ENCODE data around the gene JRKL.

Gene JRKL

GRCh38 chr11:96389720-96390487, at the start of gene JRKL, which contains the start of gene CCDC82:
Gene JRKL, plus strand, starts transcription at chr11:96390013. Its CDS starts 637 bp downstream, at chr11:96390650.
Gene CCDC82, minus strand, starts transcription at chr11:96389912. Its CDS starts 5,165 bp downstream, at chr11:96384747.
- H3K4me1 Mint-ChIP-seq (ENCODE audit: low read depth) = peaks cover 68% of the 10 kb centered on the region
- H3K4me3 Mint-ChIP-seq = peak within 1 kb of the TSS; percentile 98
- H3K9me3 Mint-ChIP-seq (ENCODE audit: low read depth) = peaks cover 7% of the 10 kb centered on the region
- H3K27me3 Mint-ChIP-seq = no peaks in the 10 kb centered on the region
- H3K27ac Mint-ChIP-seq = peak within 1 kb of the TSS; percentile 94
- peaks cover 12% of the 10 kb centered on the region for H3K36me3 Mint-ChIP-seq

GRCh38 chr11:96340555-96340885, 49.3 kb upstream of the JRKL start:
- Mint-ChIP-seq H3K27me3 (no peaks in the 10 kb centered on the region), H3K4me1 (ENCODE audit: low read depth) (peaks cover 54% of the 10 kb centered on the region), H3K27ac (peak overlapping the region; percentile 96), H3K9me3 (ENCODE audit: low read depth) (no peaks in the 10 kb centered on the region), H3K36me3 (peaks cover 10% of the 10 kb centered on the region), H3K4me3 (peak overlapping the region; percentile 99)

- H3K4me3 Mint-ChIP-seq = peak overlapping the region; percentile 99
- H3K27ac Mint-ChIP-seq = peak overlapping the region; percentile 96
- H3K9me3 Mint-ChIP-seq (ENCODE audit: low read depth) = no peaks in the 10 kb centered on the region
- H3K4me1 Mint-ChIP-seq (ENCODE audit: low read depth) = peaks cover 45% of the 10 kb centered on the region
- H3K27me3 Mint-ChIP-seq = no peaks in the 10 kb centered on the region
- H3K36me3 Mint-ChIP-seq = peaks cover 6% of the 10 kb centered on the region
Measured at GRCh38 chr11:96341211-96342013, 48.4 kb upstream of the JRKL start.

GRCh38 chr11:96342014-96342960, 47.5 kb upstream of the JRKL start:
- H3K36me3 Mint-ChIP-seq = peaks cover 6% of the 10 kb centered on the region
- no peaks in the 10 kb centered on the region for H3K27me3 Mint-ChIP-seq
- peaks cover 37% of the 10 kb centered on the region for H3K4me1 Mint-ChIP-seq (ENCODE audit: low read depth)
- H3K27ac Mint-ChIP-seq = peak overlapping the region; percentile 96
- peak overlapping the region; percentile 99 for H3K4me3 Mint-ChIP-seq
- H3K9me3 Mint-ChIP-seq (ENCODE audit: low read depth) = no peaks in the 10 kb centered on the region

GRCh38 chr11:96342961-96343711, 46.7 kb upstream of the JRKL start, which contains the start of gene MAML2:
Gene MAML2, minus strand, starts transcription at chr11:96343195. Its CDS starts 1,300 bp downstream, at chr11:96341895.
- Mint-ChIP-seq H3K27me3 (no peaks in the 10 kb centered on the region), H3K4me3 (peak within 1 kb of the TSS; percentile 99), H3K9me3 (ENCODE audit: low read depth) (no peaks in the 10 kb centered on the region), H3K36me3 (peaks cover 6% of the 10 kb centered on the region), H3K27ac (peak within 1 kb of the TSS; percentile 96), H3K4me1 (ENCODE audit: low read depth) (peaks cover 28% of the 10 kb centered on the region)

GRCh38 chr11:96356848-96357247, 33.0 kb upstream of the JRKL start:
- no peak overlapping the region for H3K4me3 Mint-ChIP-seq
- peak overlapping the region; percentile 1 for H3K27ac Mint-ChIP-seq
- H3K9me3 Mint-ChIP-seq (ENCODE audit: low read depth) = no peaks in the 10 kb centered on the region
- peaks cover 25% of the 10 kb centered on the region for H3K36me3 Mint-ChIP-seq
- H3K27me3 Mint-ChIP-seq = no peaks in the 10 kb centered on the region
- peaks cover 33% of the 10 kb centered on the region for H3K4me1 Mint-ChIP-seq (ENCODE audit: low read depth)

GRCh38 chr11:96357794-96358193, 32.0 kb upstream of the JRKL start:
- no peaks in the 10 kb centered on the region for H3K27me3 Mint-ChIP-seq
- peak overlapping the region; percentile 77 for H3K27ac Mint-ChIP-seq
- H3K4me1 Mint-ChIP-seq (ENCODE audit: low read depth) = peaks cover 33% of the 10 kb centered on the region
- no peaks in the 10 kb centered on the region for H3K9me3 Mint-ChIP-seq (ENCODE audit: low read depth)
- H3K36me3 Mint-ChIP-seq = peaks cover 29% of the 10 kb centered on the region
- no peak overlapping the region for H3K4me3 Mint-ChIP-seq

GRCh38 chr11:96358321-96358720, 31.5 kb upstream of the JRKL start:
- Mint-ChIP-seq H3K27ac (peak overlapping the region; percentile 77), H3K9me3 (ENCODE audit: low read depth) (no peaks in the 10 kb centered on the region), H3K4me1 (ENCODE audit: low read depth) (peaks cover 33% of the 10 kb centered on the region), H3K4me3 (peak overlapping the region; percentile 30), H3K27me3 (no peaks in the 10 kb centered on the region), H3K36me3 (peaks cover 29% of the 10 kb centered on the region)

- Mint-ChIP-seq H3K27ac (no peak overlapping the region), H3K27me3 (no peaks in the 10 kb centered on the region), H3K4me3 (no peak overlapping the region), H3K4me1 (ENCODE audit: low read depth) (peaks cover 21% of the 10 kb centered on the region), H3K9me3 (ENCODE audit: low read depth) (no peaks in the 10 kb centered on the region), H3K36me3 (peaks cover 10% of the 10 kb centered on the region)
Measured at GRCh38 chr11:96361778-96362177, 28.0 kb upstream of the JRKL start.

GRCh38 chr11:96365493-96365892, 24.3 kb upstream of the JRKL start:
- Mint-ChIP-seq H3K36me3 (peaks cover 16% of the 10 kb centered on the region), H3K27me3 (no peaks in the 10 kb centered on the region), H3K27ac (no peak overlapping the region), H3K4me1 (ENCODE audit: low read depth) (no peaks in the 10 kb centered on the region), H3K4me3 (no peak overlapping the region), H3K9me3 (ENCODE audit: low read depth) (no peaks in the 10 kb centered on the region)

- no peaks in the 10 kb centered on the region for H3K27me3 Mint-ChIP-seq
- no peak overlapping the region for H3K27ac Mint-ChIP-seq
- no peaks in the 10 kb centered on the region for H3K9me3 Mint-ChIP-seq (ENCODE audit: low read depth)
- H3K4me3 Mint-ChIP-seq = no peak overlapping the region
- peaks cover 19% of the 10 kb centered on the region for H3K36me3 Mint-ChIP-seq
- H3K4me1 Mint-ChIP-seq (ENCODE audit: low read depth) = no peaks in the 10 kb centered on the region
Measured at GRCh38 chr11:96366024-96366423, 23.8 kb upstream of the JRKL start.

GRCh38 chr11:96367342-96367741, 22.5 kb upstream of the JRKL start:
- Mint-ChIP-seq H3K27ac (no peak overlapping the region), H3K4me1 (ENCODE audit: low read depth) (no peaks in the 10 kb centered on the region), H3K27me3 (no peaks in the 10 kb centered on the region), H3K9me3 (ENCODE audit: low read depth) (no peaks in the 10 kb centered on the region), H3K4me3 (no peak overlapping the region), H3K36me3 (peaks cover 16% of the 10 kb centered on the region)

- H3K27ac Mint-ChIP-seq = no peak overlapping the region
- H3K4me1 Mint-ChIP-seq (ENCODE audit: low read depth) = no peaks in the 10 kb centered on the region
- no peaks in the 10 kb centered on the region for H3K27me3 Mint-ChIP-seq
- no peak overlapping the region for H3K4me3 Mint-ChIP-seq
- H3K9me3 Mint-ChIP-seq (ENCODE audit: low read depth) = no peaks in the 10 kb centered on the region
- H3K36me3 Mint-ChIP-seq = peaks cover 21% of the 10 kb centered on the region
Measured at GRCh38 chr11:96373826-96374225, 16.0 kb upstream of the JRKL start.

GRCh38 chr11:96376796-96377195, 13.0 kb upstream of the JRKL start:
- Mint-ChIP-seq H3K9me3 (ENCODE audit: low read depth) (no peaks in the 10 kb centered on the region), H3K4me3 (no peak overlapping the region), H3K27ac (no peak overlapping the region), H3K36me3 (peaks cover 19% of the 10 kb centered on the region), H3K4me1 (ENCODE audit: low read depth) (peaks cover 1% of the 10 kb centered on the region), H3K27me3 (no peaks in the 10 kb centered on the region)
